Measurements from ENCODE around the gene CX3CR1.

CX3CR1 gene

DNA sequence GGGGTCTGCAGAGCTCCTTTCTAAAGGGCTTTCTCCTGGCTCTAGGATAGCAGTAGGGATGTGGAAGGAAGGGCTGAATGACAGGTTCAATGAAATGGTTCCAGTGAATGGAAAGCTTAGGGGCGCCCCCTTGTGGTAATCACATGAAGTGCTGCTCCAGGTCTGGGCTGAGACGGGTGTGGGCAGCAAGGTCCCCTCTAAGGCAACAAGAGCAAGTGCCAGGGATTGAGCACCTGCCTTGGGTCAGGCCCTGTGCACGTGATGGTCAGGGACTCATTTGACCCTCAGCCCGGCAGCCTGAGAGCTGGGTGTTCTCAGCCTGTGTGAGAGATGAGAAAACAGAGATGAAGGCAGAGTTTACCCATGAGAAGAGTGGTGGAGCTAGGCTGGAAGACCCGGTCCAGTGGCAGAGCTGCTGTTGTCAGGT, 12.1 kb upstream of the CX3CR1 start:
- DNase-seq (ENCODE audit: low read depth in 2 of 2): peak; percentile 59 to 61
- TF ChIP-seq CTCF (IDR thresholded peaks at IDR 0.05; ENCODE audit: low read depth, low read length): peak; percentile 89
- no peak overlapping the region for H3K4me3 ChIP-seq (replicated peaks in 1 of 2; ENCODE audit: low read depth in 2 of 2, low read length in 2 of 2)

- no peak overlapping the region for H3K4me3 ChIP-seq (replicated peaks in 1 of 2; ENCODE audit: low read depth in 2 of 2, low read length in 2 of 2)
- DNase-seq (ENCODE audit: low read depth in 2 of 2): no peak
- TF ChIP-seq CTCF (IDR thresholded peaks at IDR 0.05; ENCODE audit: low read depth, low read length): no peak
These were observed 10.4 kb upstream of the CX3CR1 start for GRCh38 chr3:39290255-39290654.

- no peak for DNase-seq (ENCODE audit: low read depth in 2 of 2)
- no peak for TF ChIP-seq CTCF (IDR thresholded peaks at IDR 0.05; ENCODE audit: low read depth, low read length)
- H3K4me3 ChIP-seq (replicated peaks in 1 of 2; ENCODE audit: low read depth in 2 of 2, low read length in 2 of 2): no peak overlapping the region
These were observed 9.3 kb upstream of the CX3CR1 start for GRCh38 chr3:39289107-39289506.

DNA sequence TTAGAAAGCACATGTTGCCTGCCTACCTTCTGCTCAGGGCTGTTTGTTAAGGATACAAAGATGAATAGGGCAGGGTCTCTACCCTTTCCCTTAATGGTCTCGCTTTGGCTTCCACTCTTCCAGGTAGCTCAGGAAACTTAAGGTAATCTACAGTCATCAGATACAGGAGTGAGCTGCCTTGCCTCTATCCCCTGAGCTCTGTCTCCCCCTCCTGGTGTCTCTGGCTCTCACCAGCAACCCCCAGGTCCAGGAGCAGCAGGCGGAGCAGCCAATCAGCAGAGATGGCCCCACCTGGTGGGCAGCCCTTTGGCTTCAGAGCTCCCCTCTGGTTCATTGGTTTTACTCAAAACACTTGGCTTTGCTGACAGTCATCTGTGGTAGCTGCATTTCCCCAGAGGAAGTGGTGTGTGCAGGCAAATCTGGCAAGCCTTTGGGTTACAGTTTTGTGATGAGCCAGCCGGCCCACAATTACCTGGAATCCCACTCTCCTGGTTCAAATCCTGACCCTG, 8.5 kb upstream of the CX3CR1 start:
- DNase-seq (ENCODE audit: low read depth in 2 of 2): peak; percentile 74 to 76
- H3K4me3 ChIP-seq (replicated peaks in 1 of 2; ENCODE audit: low read depth in 2 of 2, low read length in 2 of 2): no peak overlapping the region
- peak; percentile 93 for TF ChIP-seq CTCF (IDR thresholded peaks at IDR 0.05; ENCODE audit: low read depth, low read length)

GRCh38 chr3:39287216-39288164, 7.7 kb upstream of the CX3CR1 start:
- DNase-seq (ENCODE audit: low read depth in 2 of 2): no peak
- H3K4me3 ChIP-seq (replicated peaks in 1 of 2; ENCODE audit: low read depth in 2 of 2, low read length in 2 of 2): no peak overlapping the region
- no peak for TF ChIP-seq CTCF (IDR thresholded peaks at IDR 0.05; ENCODE audit: low read depth, low read length)

GRCh38 chr3:39286771-39287170, 6.9 kb upstream of the CX3CR1 start:
- no peak overlapping the region for H3K4me3 ChIP-seq (replicated peaks in 1 of 2; ENCODE audit: low read depth in 2 of 2, low read length in 2 of 2)
- DNase-seq (ENCODE audit: low read depth in 2 of 2): no peak
- TF ChIP-seq CTCF (IDR thresholded peaks at IDR 0.05; ENCODE audit: low read depth, low read length): no peak

All from cardiac fibroblast (primary cell).